Skeletal muscle satellite cell (primary cell): ENCODE results near the gene KIF12.
"Not testable (repeated sequence)": the region's sequence is repeated elsewhere in the genome, so short reads cannot be mapped to it uniquely, and the experiment has no call there.

Experiments used
- H3K27me3 ChIP-seq: 2 replicates; pipeline ENCODE4 v1.7.0; 2013; ENCODE audit warnings: low read length; ENCODE audit not compliant: control insufficient read depth, insufficient read depth
- H3K36me3 ChIP-seq: 2 replicates; pipeline ENCODE4 v1.7.0; 2013; ENCODE audit warnings: mild to moderate bottlenecking, control low read depth, low read length; ENCODE audit not compliant: insufficient read depth
- H3K4me1 ChIP-seq: 2 replicates; pipeline ENCODE4 v1.7.0; 2013; ENCODE audit warnings: low read length; ENCODE audit not compliant: control insufficient read depth, insufficient read depth
- H3K4me2 ChIP-seq: 2 replicates; pipeline ENCODE4 v1.7.0; 2013; ENCODE audit warnings: mild to moderate bottlenecking, low read length
- H3K4me3 ChIP-seq: 2 replicates; pipeline ENCODE4 v1.7.0; 2013; ENCODE audit warnings: low read length
- H3K9ac ChIP-seq: 2 replicates; pipeline ENCODE4 v1.7.0; 2013; ENCODE audit warnings: mild to moderate bottlenecking, low read depth, low read length, moderate library complexity
- H3K9me3 ChIP-seq: replicated peaks from 2 replicates; pipeline ENCODE4 v1.7.0; 2013; ENCODE audit warnings: mild to moderate bottlenecking, control low read depth, low read length

KIF12 gene

DNA sequence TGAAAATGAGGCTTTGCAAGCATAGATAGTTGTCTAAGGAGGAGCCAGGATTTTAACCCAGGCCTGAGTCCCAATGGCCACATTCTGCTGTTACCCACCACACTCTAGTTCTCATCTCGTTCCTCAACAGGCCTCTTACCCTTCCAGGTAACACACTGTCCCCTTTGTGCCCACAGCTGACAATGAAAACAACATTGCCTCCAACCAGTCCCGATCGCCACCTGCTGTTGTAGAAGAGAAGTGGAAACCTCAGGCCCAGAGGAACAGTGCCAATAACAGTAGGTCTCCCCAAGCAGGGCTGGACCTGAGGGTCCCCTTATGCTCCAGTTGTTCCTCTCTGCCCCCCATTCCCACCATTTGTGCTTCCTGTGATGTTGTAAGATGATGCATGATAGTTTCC is 51.4 kb downstream of the KIF12 start:
- H3K27me3 ChIP-seq, result no peaks in the 10 kb centered on the region
- no peaks in the 10 kb centered on the region for H3K4me1 ChIP-seq
- H3K36me3 ChIP-seq, result peaks cover 35% of the 10 kb centered on the region
- H3K4me3 ChIP-seq, result no peak overlapping the region
- no peak overlapping the region for H3K4me2 ChIP-seq
- H3K9ac ChIP-seq, result no peak overlapping the region
- no peaks in the 10 kb centered on the region for H3K9me3 ChIP-seq

DNA sequence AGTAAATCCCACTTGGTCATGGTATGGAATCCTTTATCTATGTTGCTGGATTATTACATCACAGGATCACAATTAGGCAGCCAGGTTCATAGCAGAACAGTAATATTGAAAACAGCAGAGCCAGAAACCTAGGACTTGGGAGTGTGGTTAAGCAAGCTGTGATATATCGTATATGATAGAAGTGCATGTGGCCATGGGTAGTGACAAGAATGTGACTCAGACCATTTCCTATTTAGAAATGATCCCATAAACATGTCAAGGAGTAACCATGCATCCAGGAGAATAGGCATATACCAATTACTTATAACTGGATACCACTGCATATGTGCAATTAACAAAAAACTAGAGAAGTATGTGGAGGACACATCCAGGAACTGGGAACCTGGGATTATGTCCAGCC is 52.2 kb downstream of the KIF12 start:
- Histone ChIP-seq H3K9ac (no peak overlapping the region), H3K27me3 (no peaks in the 10 kb centered on the region), H3K36me3 (peaks cover 33% of the 10 kb centered on the region), H3K4me2 (no peak overlapping the region), H3K4me1 (no peaks in the 10 kb centered on the region), H3K4me3 (no peak overlapping the region), H3K9me3 (no peaks in the 10 kb centered on the region)

- Histone ChIP-seq H3K9me3 (no peaks in the 10 kb centered on the region), H3K4me3 (no peak overlapping the region), H3K36me3 (peaks cover 27% of the 10 kb centered on the region), H3K9ac (no peak overlapping the region), H3K4me2 (no peak overlapping the region), H3K27me3 (no peaks in the 10 kb centered on the region), H3K4me1 (no peaks in the 10 kb centered on the region)
Observed at GRCh38 chr9:114046237-114046755, 52.8 kb downstream of the KIF12 start.

GRCh38 chr9:114043660-114044059 is 55.4 kb downstream of the KIF12 start:
- peaks cover 25% of the 10 kb centered on the region for H3K36me3 ChIP-seq
- not testable (repeated sequence) for H3K4me3 ChIP-seq, H3K4me2 ChIP-seq, H3K9me3 ChIP-seq, H3K27me3 ChIP-seq, H3K4me1 ChIP-seq, H3K9ac ChIP-seq
